GM18519 (cell line): ENCODE data around the gene GRAMD4.
"Not testable (repeated sequence)": the region's sequence is repeated elsewhere in the genome, so short reads cannot be mapped to it uniquely, and the experiment has no call there.

Experiments used
- ATAC-seq: cut with Tn5 transposase; IDR thresholded peaks from one replicate; pipeline ENCODE4 v1.9.1; 2021; ENCODE audit warnings: mild to moderate bottlenecking, moderate library complexity; ENCODE audit not compliant: unreplicated experiment, low FRiP score

The GRAMD4 gene

GRCh38 chr22:46634973-46635685, 14.9 kb downstream of the GRAMD4 start:
- ATAC-seq, result not testable (repeated sequence)

GRCh38 chr22:46635756-46636155, 15.6 kb downstream of the GRAMD4 start:
- ATAC-seq, result no peak

- no peak for ATAC-seq
Observed at GRCh38 chr22:46636221-46637002, 16.2 kb downstream of the GRAMD4 start.

DNA sequence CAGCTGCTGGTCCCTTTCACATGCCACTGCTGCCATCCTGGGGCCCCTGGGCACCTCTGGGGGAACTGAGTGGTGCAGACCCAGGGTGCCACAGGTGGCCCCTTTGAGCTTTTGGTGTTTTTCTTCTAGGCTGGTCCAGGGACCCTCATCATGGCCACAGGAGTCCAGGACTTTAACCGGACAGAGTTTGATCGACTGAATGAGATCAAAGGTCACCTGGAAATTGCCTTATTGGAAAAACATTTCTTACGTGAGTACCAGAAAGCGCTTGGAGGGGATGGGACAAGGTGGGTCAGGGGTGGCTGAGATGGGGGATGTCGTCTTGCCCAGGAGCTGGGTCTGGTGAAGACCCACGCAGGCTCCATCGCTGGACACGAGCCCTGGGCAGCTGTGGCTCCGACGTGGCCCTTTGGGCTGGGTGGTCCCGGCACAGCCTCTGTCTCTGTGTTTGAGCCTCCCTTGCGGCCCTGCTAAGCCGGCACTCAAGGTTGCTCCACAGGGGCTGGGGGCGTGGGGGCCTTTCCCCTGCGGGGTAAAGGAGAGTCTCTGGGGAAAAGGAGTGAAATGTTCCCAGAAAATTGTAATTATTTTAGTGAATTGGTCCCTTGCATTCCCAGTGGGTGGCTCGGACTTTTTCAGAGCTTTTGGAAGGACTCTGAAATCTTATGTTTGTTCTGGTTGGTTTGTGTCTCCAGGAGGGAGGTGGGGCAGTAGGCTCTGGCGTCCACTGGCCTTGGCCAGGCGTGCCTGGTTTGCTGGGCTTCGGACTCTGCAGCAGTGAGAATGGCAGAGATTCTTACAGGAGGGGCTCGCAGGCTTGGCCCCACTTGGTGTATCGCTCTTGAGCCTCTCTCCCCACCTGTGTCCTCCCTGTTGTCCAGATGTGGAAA, 17.8 kb downstream of the GRAMD4 start:
- ATAC-seq, result no peak

DNA sequence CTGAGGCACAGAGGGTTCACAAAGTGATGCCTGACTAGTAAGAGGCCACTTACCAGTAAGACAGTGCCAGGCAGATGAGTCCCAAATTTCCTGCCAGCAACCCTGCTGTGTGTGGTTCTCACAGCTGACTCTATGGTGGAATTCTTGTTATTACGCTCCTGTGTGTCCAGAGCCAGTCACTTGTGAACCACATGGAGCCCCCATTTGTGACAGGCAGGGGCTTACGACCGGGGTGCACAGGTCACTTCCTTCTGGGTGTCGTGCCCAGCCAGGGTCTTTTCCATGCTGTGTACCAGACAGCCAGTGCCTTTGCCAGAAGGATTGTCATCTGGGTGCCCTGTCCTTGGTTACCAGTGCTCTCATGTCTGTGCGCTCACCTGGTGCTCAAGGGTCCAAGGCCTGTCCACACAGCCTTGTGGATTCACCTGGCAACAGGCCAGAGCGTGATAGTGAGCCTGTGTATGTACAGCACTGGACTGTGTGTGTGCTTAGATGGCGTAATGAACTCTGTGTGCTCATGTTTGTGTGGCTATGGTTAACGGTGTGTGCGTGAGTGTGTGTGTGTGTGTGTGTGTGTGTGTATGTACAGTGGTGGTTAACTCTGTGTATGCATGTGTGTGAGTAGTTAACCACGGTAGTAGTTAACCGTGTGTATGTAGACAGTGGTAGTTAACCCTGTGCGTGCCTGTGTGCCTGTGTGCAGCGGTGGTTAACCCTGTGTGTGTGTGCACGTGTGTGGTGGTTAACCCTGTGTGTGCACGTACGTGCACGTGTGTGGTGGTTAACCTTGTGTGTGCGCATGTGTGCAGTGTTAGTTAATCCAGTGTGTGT, 18.6 kb downstream of the GRAMD4 start:
- no peak for ATAC-seq

- no peak for ATAC-seq
Observed at GRCh38 chr22:46639843-46640242, 19.7 kb downstream of the GRAMD4 start.

- no peak for ATAC-seq
Observed at GRCh38 chr22:46640293-46641055, 20.3 kb downstream of the GRAMD4 start.

- ATAC-seq, result no peak
Observed at GRCh38 chr22:46641811-46642266, 21.7 kb downstream of the GRAMD4 start.

DNA sequence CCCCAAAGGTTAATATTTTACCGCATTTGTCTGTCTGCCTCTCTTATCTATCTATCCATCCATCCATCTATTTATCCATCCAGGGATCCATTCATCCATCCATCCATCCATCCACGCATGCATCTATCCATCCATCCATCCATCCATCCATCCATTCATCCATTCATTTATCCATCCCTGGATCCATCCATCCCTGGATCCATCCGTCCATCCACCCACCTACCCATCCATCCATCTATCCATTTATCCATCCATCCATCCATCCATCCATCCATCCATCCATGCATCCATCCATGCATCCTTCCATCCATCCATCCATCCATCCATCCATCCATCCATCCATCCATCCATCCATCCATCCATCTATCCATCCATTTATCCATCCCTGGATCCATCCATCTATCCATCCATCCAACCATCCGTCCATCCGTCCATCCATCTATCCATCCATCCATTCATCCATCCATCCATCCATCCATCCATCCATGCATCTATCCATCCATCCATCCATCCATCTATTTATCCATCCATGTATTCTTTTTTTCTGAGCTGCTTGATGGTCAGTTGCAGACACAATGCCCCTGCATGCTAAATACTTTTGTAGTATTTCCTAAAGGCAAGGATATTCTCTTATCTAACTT, 22.8 kb downstream of the GRAMD4 start:
- not testable (repeated sequence) for ATAC-seq

GRCh38 chr22:46646531-46647215, 26.5 kb downstream of the GRAMD4 start:
- no peak for ATAC-seq

DNA sequence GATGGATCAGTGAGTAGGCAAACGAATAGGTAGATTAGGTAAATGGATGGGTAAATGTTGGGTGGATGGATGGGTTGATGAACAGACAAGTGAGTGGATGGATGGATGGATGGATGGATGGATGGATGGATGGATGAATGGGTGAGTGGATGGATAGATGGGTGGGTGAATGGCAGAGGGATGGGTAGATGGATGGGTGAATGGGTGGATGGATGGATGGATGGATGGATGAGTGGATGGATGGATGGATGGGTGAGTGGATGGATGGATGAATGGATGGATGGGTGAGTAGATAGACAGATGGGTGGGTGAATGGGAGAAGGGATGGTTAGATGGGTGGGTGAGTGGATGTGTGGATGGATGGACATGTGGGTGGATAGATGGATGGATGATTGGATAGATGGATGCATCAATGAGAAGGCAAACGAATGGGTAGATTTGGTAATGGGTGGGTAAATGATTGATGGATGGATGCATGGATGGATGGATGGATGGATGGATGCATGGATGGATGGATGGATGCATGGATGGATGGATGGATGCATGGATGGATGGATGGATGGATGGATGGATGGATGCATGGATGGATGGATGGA, 28.1 kb downstream of the GRAMD4 start:
- not testable (repeated sequence) for ATAC-seq

- no peak for ATAC-seq
Observed at GRCh38 chr22:46649141-46650077, 29.2 kb downstream of the GRAMD4 start.

- ATAC-seq, result no peak
Observed at GRCh38 chr22:46650078-46650810, 30.1 kb downstream of the GRAMD4 start.

GRCh38 chr22:46651316-46651715, 31.1 kb downstream of the GRAMD4 start:
- ATAC-seq, result no peak

- ATAC-seq, result no peak
Observed at GRCh38 chr22:46652081-46652846, 32.1 kb downstream of the GRAMD4 start.
